Rectal smooth muscle tissue (tissue), 1 donor: ENCODE data around the gene RNF31.
"Not testable (repeated sequence)": the region's sequence is repeated elsewhere in the genome, so short reads cannot be mapped to it uniquely, and the experiment has no call there.

ENCODE experiments used
- H3K27ac ChIP-seq: one replicate; pipeline ENCODE4 v1.7.0; 2013; ENCODE audit warnings: low read depth, low read length, inconsistent platforms
- H3K27me3 ChIP-seq: one replicate; pipeline ENCODE4 v1.7.0; 2013; ENCODE audit warnings: low read length; ENCODE audit not compliant: control insufficient read depth, insufficient read depth
- H3K36me3 ChIP-seq: one replicate; pipeline ENCODE4 v1.7.0; 2013; ENCODE audit warnings: low read length; ENCODE audit not compliant: control insufficient read depth, insufficient read depth
- H3K4me1 ChIP-seq: one replicate; pipeline ENCODE4 v1.7.0; 2013; ENCODE audit warnings: low read length; ENCODE audit not compliant: control insufficient read depth, insufficient read depth
- H3K4me3 ChIP-seq: one replicate; pipeline ENCODE4 v1.7.0; 2013; ENCODE audit warnings: low read length
- H3K9ac ChIP-seq: one replicate; pipeline ENCODE4 v1.7.0; 2013; ENCODE audit warnings: low read length

RNF31 gene

GRCh38 chr14:24198814-24199524 lies 51.7 kb downstream of the RNF31 start:
- H3K27me3 ChIP-seq = no peaks in the 10 kb centered on the region
- peaks cover 4% of the 10 kb centered on the region for H3K36me3 ChIP-seq
- H3K4me3 ChIP-seq = no peak overlapping the region
- no peak overlapping the region for H3K9ac ChIP-seq
- peaks cover 13% of the 10 kb centered on the region for H3K4me1 ChIP-seq
- H3K27ac ChIP-seq = no peak overlapping the region

GRCh38 chr14:24202538-24202937 lies 55.2 kb downstream of the RNF31 start:
- H3K36me3 ChIP-seq = peaks cover 21% of the 10 kb centered on the region
- not testable (repeated sequence) for H3K9ac ChIP-seq, H3K27ac ChIP-seq, H3K4me3 ChIP-seq, H3K4me1 ChIP-seq, H3K27me3 ChIP-seq

GRCh38 chr14:24203249-24203886 lies 56.1 kb downstream of the RNF31 start:
- H3K4me1 ChIP-seq, H3K27ac ChIP-seq, H3K27me3 ChIP-seq, H3K4me3 ChIP-seq, H3K9ac ChIP-seq: not testable (repeated sequence)
- H3K36me3 ChIP-seq = peaks cover 26% of the 10 kb centered on the region

- H3K27me3 ChIP-seq = no peaks in the 10 kb centered on the region
- peaks cover 27% of the 10 kb centered on the region for H3K36me3 ChIP-seq
- no peak overlapping the region for H3K27ac ChIP-seq
- no peak overlapping the region for H3K4me3 ChIP-seq
- no peak overlapping the region for H3K9ac ChIP-seq
- H3K4me1 ChIP-seq = no peaks in the 10 kb centered on the region
These were observed 57.2 kb downstream of the RNF31 start for GRCh38 chr14:24204163-24205146.

GRCh38 chr14:24206260-24207103 lies 59.2 kb downstream of the RNF31 start:
- no peak overlapping the region for H3K9ac ChIP-seq
- H3K27ac ChIP-seq = no peak overlapping the region
- peaks cover 36% of the 10 kb centered on the region for H3K36me3 ChIP-seq
- no peak overlapping the region for H3K4me3 ChIP-seq
- H3K27me3 ChIP-seq = no peaks in the 10 kb centered on the region
- no peaks in the 10 kb centered on the region for H3K4me1 ChIP-seq

- no peak overlapping the region for H3K4me3 ChIP-seq
- H3K4me1 ChIP-seq = no peaks in the 10 kb centered on the region
- no peaks in the 10 kb centered on the region for H3K27me3 ChIP-seq
- no peak overlapping the region for H3K9ac ChIP-seq
- no peak overlapping the region for H3K27ac ChIP-seq
- peaks cover 36% of the 10 kb centered on the region for H3K36me3 ChIP-seq
These were observed 59.8 kb downstream of the RNF31 start for GRCh38 chr14:24207104-24207551.

- no peak overlapping the region for H3K27ac ChIP-seq
- H3K9ac ChIP-seq = no peak overlapping the region
- no peaks in the 10 kb centered on the region for H3K27me3 ChIP-seq
- H3K36me3 ChIP-seq = peaks cover 36% of the 10 kb centered on the region
- H3K4me3 ChIP-seq = no peak overlapping the region
- no peaks in the 10 kb centered on the region for H3K4me1 ChIP-seq
These were observed 60.3 kb downstream of the RNF31 start for GRCh38 chr14:24207625-24208024.
